Cardiac septum (tissue), 1 donor: ENCODE data around the gene MYO1F. TPM values are rescaled to one million over a fixed set of nuclear protein-coding genes. Genes with fewer than 3 reads are reported as not detected.
"Not testable (repeated sequence)": the region's sequence is repeated elsewhere in the genome, so short reads cannot be mapped to it uniquely, and the experiment has no call there.

Experiments used
- DNase-seq: peaks from one replicate; pipeline ENCODE4 v3.0.0-alpha.2; 2020; ENCODE audit warnings: low spot score
- intact Hi-C: fragments of 100-400 bp; cut with DNase I; formaldehyde crosslinking; loops from one replicate; pipeline ENCODE4 v1.14.0; 2022
- total RNA-seq: library from RNA; stranded (reverse); fragmentation: NEBNext Ultra II Directional; extraction: Animal tissue kit (Norgen Biotek cat#: 25700); gene quantifications from one replicate; pipeline ENCODE4 v1.2.1, GENCODE V29; 2021
- donor health status: DM: no; HTN: no; CAD: no.

Gene MYO1F
- total RNA-seq, 1 donor from 2014 or later = 9.0 TPM

DNA sequence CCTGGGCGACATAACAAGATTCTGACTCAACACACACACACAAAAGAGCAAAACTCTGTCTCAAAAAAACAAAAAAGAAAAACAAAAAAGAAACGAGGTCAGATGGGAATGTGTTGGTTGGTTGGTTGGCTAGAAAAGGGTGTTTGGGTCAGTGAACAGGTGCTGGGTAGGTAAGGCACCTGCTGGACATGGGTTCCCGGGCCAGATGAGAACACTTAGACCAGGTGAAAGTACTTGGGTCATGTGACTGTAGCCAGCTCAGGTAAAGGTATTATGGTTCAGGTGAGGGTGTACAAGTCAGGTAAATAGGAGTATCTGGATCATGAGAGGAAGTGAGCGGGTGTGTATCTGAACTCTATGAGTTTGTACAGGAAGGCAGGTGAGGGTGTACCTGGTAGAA, 48.7 kb downstream of the MYO1F start:
- no peak for DNase-seq
- intact Hi-C loops = no loop called here

DNA sequence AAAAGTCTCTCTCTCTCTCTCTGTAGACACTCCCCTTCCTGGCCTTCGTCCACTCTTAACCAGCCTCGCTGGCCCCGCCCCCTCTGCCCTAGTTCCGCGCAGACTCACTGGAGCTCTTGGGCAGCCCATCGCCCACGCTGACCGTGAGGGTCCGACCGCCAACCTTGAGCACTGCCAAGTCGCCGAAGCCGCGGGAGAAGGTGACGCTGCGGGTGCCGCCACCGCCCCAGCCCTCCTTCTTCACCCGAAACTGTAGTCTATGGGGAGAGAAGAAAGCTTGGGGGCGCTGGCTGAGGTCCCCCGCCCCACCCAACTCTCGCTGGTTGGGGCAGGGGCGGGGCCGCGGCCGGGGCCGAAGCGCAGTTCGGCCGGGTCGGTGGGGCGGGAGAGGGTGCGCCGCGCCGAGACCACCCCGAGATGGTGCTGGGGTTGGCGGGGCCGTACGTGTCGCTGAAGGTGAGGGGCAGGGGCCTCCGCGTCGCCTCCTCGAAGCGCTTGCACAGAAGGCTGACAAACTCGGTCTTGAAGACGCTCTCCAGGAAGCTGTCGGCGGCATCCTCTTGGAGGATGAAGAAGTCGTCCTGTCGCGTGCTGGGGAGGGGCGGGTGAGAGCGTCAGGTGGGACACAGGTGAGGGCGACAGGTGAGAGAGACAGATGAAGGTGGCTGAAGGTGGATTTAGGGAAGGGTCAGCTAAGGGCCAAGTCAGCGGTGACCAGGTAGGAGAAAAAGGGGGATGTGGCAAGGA, 50.7 kb downstream of the MYO1F start:
- intact Hi-C loops = no loop called here

DNA sequence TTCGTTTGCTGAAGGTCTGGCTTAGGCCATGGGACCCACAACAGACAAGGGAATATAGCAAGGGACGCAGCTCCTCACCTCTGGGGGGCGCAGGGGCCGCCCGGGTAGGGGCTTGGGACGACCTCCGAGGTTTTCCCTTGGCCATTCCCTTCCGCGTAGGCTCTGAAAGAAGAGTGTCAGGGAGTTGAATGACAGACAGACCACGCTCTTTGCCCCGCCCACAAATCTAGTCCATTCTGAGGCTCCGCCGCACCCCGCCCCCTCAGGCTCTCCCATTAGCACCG, 51.9 kb downstream of the MYO1F start:
- DNase-seq = no peak
- intact Hi-C loops = no loop called here

More for the DNA sequence above, 50.7 kb downstream of the MYO1F start:
- peak; percentile 91 for DNase-seq

GRCh38 chr19:8519388-8519787, 57.9 kb downstream of the MYO1F start:
- DNase-seq = no peak
- intact Hi-C loops = no loop called here

DNA sequence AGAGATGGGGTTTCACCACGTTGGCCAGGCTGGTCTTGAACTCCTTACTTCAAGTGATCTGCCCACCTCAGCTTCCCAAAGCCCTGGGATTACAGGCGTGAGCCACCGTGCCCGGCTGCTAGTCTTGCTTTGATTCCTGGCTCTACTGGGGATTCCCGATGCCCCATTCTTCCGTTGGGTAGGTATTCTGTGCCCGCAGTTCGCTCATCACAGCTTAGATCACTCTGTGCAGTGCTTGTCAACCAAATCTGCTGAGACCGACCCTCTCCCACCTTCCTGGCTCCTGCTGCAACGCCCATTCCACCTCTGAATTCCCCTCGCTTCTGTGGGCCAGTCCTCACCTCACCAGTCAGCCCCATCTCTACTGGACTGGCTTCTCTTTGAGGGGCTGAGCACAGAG, 58.7 kb downstream of the MYO1F start:
- intact Hi-C loops = no loop called here
- DNase-seq = no peak

DNA sequence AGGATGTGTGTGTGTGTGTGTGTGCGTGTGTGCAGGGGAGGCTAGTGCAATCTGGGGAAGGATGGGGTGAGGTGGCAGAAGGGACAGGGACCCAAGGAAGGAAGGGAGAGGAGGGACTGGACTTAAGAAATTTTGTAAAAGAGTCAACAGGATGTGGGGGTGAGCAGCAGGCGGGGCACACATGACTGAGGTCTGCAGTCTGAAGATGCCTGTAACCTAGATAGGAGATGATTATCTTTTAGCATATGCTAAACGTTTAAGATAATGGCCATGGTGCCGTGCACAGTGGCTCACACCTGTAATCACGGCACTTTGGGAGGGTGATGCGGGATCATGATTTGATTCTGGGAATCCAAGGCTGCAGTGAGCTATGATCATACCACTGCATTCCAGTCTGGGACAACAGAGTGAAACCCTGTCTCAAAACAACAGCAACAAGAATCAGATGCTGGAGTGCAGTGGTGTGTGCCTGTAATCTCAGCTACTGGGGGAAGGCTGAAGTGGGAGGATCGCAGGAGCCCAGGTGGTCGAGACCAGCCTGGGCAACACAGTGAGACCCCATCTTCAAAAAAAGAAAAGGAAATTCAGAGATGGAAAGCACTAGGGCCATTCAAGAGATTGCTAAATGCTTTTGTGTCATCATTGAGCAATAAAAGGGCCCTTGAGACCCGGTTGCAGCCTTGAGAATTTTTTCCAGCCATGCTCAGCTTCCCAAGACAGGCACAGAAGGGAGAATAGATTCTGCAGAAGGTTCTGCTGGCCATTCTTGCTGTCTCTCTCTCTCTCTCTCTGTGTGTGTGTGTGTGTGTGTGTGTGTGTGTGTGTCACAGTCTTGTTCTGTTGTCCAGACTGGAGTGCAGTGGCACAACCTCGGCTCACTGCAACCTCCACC, 59.4 kb downstream of the MYO1F start:
- no peak for DNase-seq
- intact Hi-C loops = no loop called here

- intact Hi-C loops = no loop called here
These were observed 61.9 kb downstream of the MYO1F start for GRCh38 chr19:8515317-8515716.

DNA sequence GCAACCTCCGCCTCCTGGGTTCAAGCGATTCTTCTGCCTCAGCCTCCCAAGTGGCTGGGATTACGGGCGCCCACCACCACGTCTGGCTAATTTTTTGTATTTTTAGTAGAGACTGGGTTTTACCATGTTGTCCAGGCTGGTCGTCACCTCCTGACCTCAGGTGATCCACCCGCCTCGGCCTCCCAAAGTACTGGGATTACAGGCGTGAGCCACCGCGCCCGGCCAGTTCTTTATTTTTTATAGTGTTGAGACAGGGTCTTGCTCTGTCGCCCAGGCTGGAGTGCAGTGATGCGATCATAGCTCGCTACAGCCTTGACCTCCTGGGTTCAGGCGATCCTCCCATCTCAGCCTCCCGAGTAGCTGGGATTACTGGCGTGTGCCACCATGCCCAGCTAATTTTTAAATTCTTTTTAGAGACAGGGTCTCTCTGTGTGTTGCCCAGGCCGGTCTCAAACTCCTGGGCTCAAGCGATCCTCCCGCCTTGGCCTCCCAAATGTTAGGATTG, 62.7 kb downstream of the MYO1F start:
- not testable (repeated sequence) for DNase-seq

More at GRCh38 chr19:8515317-8515716, 61.9 kb downstream of the MYO1F start:
- no peak for DNase-seq

DNA sequence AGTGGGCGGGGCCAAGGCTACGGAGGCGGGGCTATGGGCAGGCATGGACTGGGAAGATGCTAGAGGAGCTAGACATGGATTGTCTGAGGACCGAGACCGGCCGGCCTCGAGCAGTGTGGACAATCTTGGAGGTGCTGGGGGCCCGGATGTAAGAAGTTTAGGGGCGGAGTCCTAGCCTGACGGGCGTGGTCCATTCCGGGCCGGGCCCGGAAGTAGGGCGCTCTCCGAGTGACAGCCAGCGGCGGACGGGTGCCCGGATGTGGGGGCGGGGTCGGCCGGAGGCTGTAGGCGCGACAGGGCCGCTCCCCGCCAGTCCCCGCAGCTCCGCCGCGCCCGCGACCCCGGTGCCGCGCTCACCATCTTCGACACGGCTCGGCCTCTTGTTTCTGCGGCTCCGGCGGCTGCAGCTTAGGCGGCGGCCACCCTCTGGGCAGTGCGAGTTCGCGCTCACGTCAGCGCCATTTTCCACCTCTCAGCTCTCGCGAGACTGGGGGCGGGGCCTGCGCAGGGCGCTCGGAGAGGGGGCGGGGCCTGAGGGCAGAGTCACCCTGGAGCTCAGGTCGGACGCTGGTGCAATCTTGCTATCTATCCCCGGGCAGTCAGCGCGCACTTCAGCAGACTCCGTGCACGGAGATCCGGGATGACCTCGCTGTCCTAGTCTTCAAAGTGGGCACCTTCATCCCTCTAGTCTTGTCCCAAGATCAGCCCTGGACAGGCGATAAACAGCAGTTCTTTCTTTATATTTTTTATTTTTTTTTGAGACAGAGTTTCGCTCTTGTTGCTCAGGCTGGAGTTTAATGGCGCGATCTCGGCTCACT, 63.3 kb downstream of the MYO1F start, which contains the start of gene ZNF414:
ZNF414 (minus strand) TSS at position 481 of the 818 bp plus-strand sequence; CDS start at position 360, 121 bp downstream.
- intact Hi-C loops = no loop called here
- peak; percentile 98 for DNase-seq

More for the DNA sequence above, 62.7 kb downstream of the MYO1F start:
- intact Hi-C loops = not testable (repeated sequence)

DNA sequence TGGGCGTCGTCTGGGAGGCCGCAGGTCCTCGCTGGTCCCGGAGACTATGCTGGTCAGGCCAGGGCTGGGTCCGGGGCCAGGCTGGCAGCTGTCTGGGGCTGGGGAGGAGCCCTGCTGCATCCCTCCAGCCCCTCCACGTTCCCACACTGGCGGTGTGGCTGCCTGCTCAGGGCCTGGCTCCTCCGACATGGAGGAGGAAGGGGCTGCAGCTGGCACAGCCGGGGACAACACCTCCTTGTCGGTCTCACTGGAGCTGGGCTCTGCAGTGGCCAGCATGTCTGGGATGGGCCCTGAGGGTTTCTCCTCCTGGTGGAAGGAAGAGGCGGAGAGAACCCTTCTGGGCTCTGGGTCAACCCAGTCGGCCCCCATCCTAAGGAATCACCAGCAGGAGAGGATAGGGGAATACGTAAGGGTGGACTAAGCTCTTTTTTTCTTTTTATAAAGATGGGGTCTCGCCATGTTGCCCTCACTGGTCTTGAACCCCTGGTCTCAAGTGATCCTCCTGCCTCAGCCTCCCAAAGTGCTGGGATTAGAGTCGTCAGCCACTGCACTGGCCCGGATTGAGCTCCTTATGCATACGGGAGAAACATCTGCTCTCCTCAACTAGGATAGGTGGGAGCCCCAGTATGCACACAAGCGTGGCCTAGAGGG, 64.1 kb downstream of the MYO1F start:
- intact Hi-C loops = no loop called here
- DNase-seq = no peak

DNA sequence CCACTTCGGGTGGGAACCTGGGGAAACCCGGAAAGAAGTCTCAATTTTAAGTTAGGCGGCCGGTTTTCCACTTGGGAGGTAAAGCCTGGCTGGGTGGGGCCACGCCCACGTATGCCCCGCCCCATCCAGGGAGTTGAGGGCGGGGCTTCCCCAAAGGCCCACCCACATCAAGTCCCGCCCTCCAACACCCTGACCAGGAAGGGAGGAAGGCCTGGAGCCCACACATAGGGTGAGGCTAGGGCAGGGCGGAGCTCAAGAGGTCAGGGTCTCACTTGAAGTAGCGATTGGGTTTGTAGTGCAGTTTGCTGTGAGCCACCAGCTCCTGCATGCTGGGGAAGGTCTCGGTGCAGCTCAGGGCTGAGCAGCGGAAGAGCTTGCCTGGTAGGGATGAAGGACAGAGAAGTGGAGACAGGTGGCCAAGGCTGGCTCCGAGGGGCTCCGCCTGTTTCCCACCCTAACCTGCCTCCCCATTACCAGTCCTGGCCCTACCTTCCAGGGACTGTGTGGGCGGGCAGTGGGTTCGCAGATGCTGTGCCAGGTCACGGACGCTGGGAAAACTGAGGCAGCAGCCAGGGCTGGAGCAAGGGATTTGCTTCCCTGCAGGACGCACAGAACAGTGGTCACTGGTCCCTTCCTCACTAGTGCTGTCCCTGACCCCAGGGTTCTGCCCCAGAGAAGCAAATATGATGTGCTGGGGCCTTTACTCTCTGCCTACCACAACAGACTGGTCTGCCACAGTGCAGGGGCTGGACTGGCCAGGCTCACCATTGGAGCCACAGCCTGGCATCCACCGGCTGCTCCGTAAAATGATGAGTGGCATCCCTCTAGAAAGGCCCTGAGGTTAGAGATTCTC, 64.9 kb downstream of the MYO1F start:
- no peak for DNase-seq
- intact Hi-C loops = no loop called here

- DNase-seq = no peak
- intact Hi-C loops = no loop called here
These were observed 65.6 kb downstream of the MYO1F start for GRCh38 chr19:8511573-8512101.

DNA sequence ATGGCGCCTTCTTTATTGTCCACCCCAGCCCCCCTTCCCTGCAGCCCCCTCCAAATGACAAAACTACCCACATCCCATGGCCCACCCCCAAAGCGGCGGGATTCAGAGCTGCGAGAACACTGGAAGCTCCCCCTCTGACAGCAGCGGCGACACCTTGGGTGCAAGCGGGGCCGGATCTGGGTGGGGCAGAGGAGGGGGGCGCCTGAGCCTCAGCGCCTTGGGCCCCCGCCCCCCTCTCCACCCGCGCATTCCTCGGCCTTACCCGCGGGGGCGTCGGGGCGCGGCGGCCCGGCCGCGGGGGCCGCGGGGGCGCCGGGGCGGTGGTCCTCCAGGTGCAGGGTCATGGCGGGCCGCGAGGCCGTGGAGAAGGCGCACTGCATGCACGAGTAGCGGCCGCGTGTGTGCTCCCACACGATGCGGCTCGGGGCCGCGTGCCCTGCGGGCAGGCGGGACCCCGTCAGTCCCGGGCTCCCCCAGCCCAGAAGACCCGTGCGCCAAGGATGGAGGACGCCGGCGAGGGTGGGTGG, 66.6 kb downstream of the MYO1F start:
- DNase-seq = no peak
- intact Hi-C loops = no loop called here

GRCh38 chr19:8506402-8506957, 70.8 kb downstream of the MYO1F start:
- intact Hi-C loops = loop anchor here (1.0 to 5.0 kb wide), 2 partner anchors 94 to 152 kb away; partner anchors contain the start of gene MARCHF2
- no peak for DNase-seq

DNA sequence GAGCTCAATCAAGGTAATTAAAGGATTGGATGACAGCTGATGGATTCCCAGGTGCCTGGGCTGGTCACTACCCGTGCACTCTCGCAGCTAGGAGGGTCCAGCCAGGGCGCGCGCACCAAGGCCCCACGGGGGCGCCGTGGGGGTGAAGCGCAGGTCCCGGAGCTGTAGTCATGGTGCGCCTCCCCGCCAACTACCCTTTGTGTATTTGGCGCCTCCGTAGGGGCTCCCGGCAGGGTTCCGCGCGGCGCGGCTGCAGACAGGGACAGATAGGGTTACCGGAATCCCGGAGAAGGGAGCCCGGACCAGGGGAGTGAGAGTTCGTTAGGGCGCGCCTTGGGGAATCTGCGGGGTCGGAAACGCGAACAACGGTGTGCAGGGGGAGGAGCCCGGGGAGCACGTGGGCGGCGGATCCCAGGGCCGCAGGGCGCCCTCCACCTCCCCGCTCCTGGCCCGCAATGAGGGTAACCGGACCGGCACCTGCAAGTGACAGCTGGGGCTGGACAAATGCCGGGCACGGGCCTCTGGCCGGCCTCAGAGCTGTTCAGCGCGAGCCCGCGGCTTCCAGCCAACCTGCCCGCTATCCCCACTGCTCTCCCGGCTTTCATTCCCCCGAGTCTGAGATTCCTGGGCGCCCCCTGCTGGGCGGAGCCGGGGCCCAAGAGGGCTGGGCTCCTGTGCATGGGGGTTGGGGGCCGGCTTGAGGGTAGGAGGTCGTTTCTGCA, 71.4 kb downstream of the MYO1F start:
- intact Hi-C loops = loop anchor here (1.0 to 5.0 kb wide), 2 partner anchors 94 to 152 kb away; partner anchors contain the start of gene MARCHF2
- peak; percentile 91 for DNase-seq

DNA sequence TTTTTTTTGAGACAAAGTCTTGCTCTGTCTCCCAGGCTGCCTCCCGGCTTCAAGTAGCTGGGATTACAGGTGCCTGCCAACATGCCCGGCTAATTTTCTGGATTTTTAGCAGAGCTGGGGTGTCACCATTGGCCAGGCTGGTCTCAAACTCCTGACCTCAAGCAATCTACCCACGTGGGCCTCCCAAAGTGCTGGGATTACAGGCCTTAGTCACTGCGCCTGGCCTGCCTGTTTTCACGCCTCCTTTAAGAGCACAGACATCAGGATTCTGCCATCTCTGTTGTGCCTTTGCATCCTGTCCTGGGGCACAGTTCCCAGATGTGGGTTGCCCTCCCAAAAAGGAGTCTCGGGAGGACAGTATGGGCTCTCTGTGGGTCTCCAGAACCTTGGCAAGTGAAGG, 72.3 kb downstream of the MYO1F start:
- intact Hi-C loops = loop anchor here (5.0 kb wide), 1 partner anchor 93 kb away; the partner anchor contains the start of gene MARCHF2
- DNase-seq = no peak

DNA sequence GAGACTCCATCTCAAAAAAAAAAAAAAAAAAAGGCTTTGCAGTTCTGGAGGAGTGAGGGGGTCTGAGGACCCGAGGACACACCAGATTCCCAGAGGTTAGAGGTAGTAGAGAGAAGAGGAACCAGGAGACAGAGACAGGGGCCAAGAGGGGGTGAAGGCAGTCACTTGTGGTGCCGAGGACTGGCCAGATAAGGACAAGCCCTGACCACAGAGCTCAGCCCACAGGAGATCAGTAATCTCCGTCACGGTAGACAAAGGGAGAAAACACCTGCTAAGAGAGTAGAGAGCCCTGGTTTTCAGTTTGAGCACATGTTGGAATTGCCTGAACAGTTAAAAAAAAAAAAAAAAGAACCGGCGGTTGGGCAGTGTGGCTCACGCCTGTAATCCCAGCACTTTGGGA, 73.1 kb downstream of the MYO1F start:
- DNase-seq = no peak

More for the DNA sequence above, 73.1 kb downstream of the MYO1F start:
- intact Hi-C loops = no loop called here
